ENCODE measurements around the gene CECR2. TPM values are rescaled to one million over a fixed set of nuclear protein-coding genes. Genes with fewer than 3 reads are reported as not detected.

CECR2 gene
- total RNA-seq, 2 donors from 2014 or later = 0.30 to 0.40 TPM

DNA sequence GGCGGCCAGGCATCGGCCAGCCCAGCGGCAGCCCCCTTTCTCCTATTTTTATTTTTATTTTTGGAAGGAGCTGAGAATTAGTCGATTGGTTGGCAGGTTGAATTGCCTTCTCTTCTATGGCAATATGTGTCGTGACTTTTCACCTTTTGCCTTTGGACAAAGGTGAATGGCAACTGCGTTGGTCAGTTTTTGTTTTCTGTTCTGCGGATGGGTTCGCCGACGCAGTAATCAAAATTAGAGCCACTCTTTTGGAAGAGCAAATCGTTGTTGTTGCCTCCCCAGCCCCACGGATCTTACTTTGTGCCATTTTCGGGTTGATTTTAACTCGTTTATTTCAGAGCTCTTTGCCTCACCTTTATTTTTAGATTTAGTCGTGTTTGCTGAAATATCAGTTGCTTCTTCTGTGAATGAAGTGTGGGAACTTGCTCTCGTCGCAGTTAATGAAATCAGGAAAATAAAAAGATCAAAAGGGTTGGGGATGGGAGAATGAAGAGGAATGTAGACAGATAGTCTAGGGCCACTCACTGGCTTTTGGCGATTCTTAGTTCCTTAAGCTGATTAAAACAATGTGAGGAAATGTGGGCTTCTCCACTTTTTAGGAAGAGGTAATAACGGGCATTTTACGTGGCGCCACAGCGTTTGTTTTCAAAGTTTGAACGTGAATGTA lies 1.6 kb downstream of the CECR2 start:
- no peak for DNase-seq
- no peak for TF ChIP-seq CTCF (IDR thresholded peaks at IDR 0.05)
- peaks cover 65% of the 10 kb centered on the region for H3K27me3 ChIP-seq
- intact Hi-C loops (cut with DNase I) = no loop called here
- H3K9me3 ChIP-seq = no peaks in the 10 kb centered on the region
- no peak overlapping the region for H3K27ac ChIP-seq
- H3K4me3 ChIP-seq = peak overlapping the region; percentile 42
- H3K9ac ChIP-seq (ENCODE audit: low read depth in 2 of 2, low read length in 2 of 2) = no peak overlapping the region
- H3K4me1 ChIP-seq = peaks cover 3% of the 10 kb centered on the region
- no peaks in the 10 kb centered on the region for H3K36me3 ChIP-seq

GRCh38 chr22:17371448-17371847 lies 2.2 kb downstream of the CECR2 start:
- H3K9ac ChIP-seq (ENCODE audit: low read depth in 2 of 2, low read length in 2 of 2) = no peak overlapping the region
- H3K4me3 ChIP-seq = no peak overlapping the region
- peaks cover 3% of the 10 kb centered on the region for H3K4me1 ChIP-seq
- TF ChIP-seq CTCF (IDR thresholded peaks at IDR 0.05) = no peak
- no peak overlapping the region for H3K27ac ChIP-seq
- intact Hi-C loops (cut with DNase I) = no loop called here
- no peaks in the 10 kb centered on the region for H3K36me3 ChIP-seq
- H3K27me3 ChIP-seq = peaks cover 62% of the 10 kb centered on the region
- no peaks in the 10 kb centered on the region for H3K9me3 ChIP-seq
- DNase-seq = no peak

GRCh38 chr22:17373855-17374254 lies 4.6 kb downstream of the CECR2 start:
- H3K9ac ChIP-seq (ENCODE audit: low read depth in 2 of 2, low read length in 2 of 2) = no peak overlapping the region
- peaks cover 38% of the 10 kb centered on the region for H3K27me3 ChIP-seq
- intact Hi-C loops (cut with DNase I) = no loop called here
- no peak for DNase-seq
- TF ChIP-seq CTCF (IDR thresholded peaks at IDR 0.05) = no peak
- no peak overlapping the region for H3K27ac ChIP-seq
- no peak overlapping the region for H3K4me3 ChIP-seq
- H3K9me3 ChIP-seq = no peaks in the 10 kb centered on the region
- H3K36me3 ChIP-seq = no peaks in the 10 kb centered on the region
- H3K4me1 ChIP-seq = no peaks in the 10 kb centered on the region

- intact Hi-C loops (cut with DNase I) = no loop called here
- Histone ChIP-seq H3K36me3 (no peaks in the 10 kb centered on the region), H3K27ac (no peak overlapping the region), H3K4me3 (no peak overlapping the region), H3K9ac (ENCODE audit: low read depth in 2 of 2, low read length in 2 of 2) (no peak overlapping the region), H3K9me3 (no peaks in the 10 kb centered on the region), H3K27me3 (peaks cover 20% of the 10 kb centered on the region), H3K4me1 (no peaks in the 10 kb centered on the region)
- no peak for DNase-seq
- no peak for TF ChIP-seq CTCF (IDR thresholded peaks at IDR 0.05)
These were observed 6.8 kb downstream of the CECR2 start for GRCh38 chr22:17375914-17376614.

DNA sequence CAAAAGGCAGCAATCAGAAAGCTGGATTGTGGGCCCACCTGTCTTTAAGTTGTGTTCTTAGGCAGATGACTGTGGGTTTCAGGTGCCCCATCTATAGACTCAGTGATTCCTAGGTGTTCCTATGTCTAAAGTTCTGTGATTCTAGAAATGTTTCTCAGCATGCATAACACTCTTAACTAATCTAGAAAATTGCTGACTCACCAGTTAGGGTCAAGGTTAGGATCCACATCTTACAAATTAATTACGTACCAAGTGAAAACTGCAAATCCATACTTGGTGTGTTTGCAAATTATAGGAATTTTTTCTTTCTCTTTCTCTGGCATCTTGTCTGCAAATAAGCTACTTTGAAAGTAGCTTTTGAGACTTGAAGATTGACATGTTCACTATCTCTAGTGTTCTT lies 7.7 kb downstream of the CECR2 start:
- no peaks in the 10 kb centered on the region for H3K36me3 ChIP-seq
- intact Hi-C loops (cut with DNase I) = no loop called here
- peaks cover 11% of the 10 kb centered on the region for H3K27me3 ChIP-seq
- H3K9ac ChIP-seq (ENCODE audit: low read depth in 2 of 2, low read length in 2 of 2) = no peak overlapping the region
- no peak overlapping the region for H3K4me3 ChIP-seq
- no peak for TF ChIP-seq CTCF (IDR thresholded peaks at IDR 0.05)
- no peaks in the 10 kb centered on the region for H3K9me3 ChIP-seq
- H3K4me1 ChIP-seq = no peaks in the 10 kb centered on the region
- DNase-seq = no peak
- no peak overlapping the region for H3K27ac ChIP-seq
